MCF 10A (cell line): Measurements from ENCODE around the gene ANKRD44. TPM values are rescaled to one million over a fixed set of nuclear protein-coding genes. Genes with fewer than 3 reads are reported as not detected.

Experiments
- BruUV-seq: library from RNA; stranded (reverse); fragments of 400-500 nt; replicated peaks from 2 replicates; lab custom pipeline; 2021; lab: Mats Ljungman, UMichigan
- CTCF ChIA-PET: fragments of 300-600 bp; sonication (Branson Sonifier 250); formaldehyde crosslinking; extraction: SDS; loops from one replicate; lab custom pipeline; 2021; ENCODE audit warnings: antibody characterized with exemption, inconsistent platforms; lab: Yijun Ruan, JAX
- POLR2A ChIA-PET: fragments of 300-600, 350-650 bp; sonication (Branson Sonifier 250); formaldehyde crosslinking; extraction: SDS; loops from one replicate; lab custom pipeline; 2020; ENCODE audit warnings: antibody characterized with exemption, inconsistent platforms; lab: Yijun Ruan, JAX
- DNase-seq: peaks from one replicate; pipeline ENCODE4 v3.0.0-alpha.2; 2018; ENCODE audit not compliant: unreplicated experiment
- H3K27ac Mint-ChIP-seq: one replicate; pipeline ENCODE4 v1.8.0; 2022; ENCODE audit warnings: mild to moderate bottlenecking, low read depth, mixed read lengths; ENCODE audit not compliant: unreplicated experiment
- H3K27me3 Mint-ChIP-seq: one replicate; pipeline ENCODE4 v1.8.0; 2022; ENCODE audit warnings: mixed read lengths; ENCODE audit not compliant: insufficient read depth, unreplicated experiment
- H3K36me3 Mint-ChIP-seq: one replicate; pipeline ENCODE4 v1.8.0; 2022; ENCODE audit warnings: mild to moderate bottlenecking, moderate library complexity, mixed read lengths; ENCODE audit not compliant: insufficient read depth, unreplicated experiment
- H3K4me1 Mint-ChIP-seq: one replicate; pipeline ENCODE4 v1.8.0; 2022; ENCODE audit warnings: mixed read lengths; ENCODE audit not compliant: insufficient read depth, unreplicated experiment
- H3K4me3 Mint-ChIP-seq: one replicate; pipeline ENCODE4 v1.8.0; 2022; ENCODE audit warnings: mild to moderate bottlenecking, moderate library complexity, mixed read lengths; ENCODE audit not compliant: unreplicated experiment
- H3K9me3 Mint-ChIP-seq: one replicate; pipeline ENCODE4 v1.8.0; 2022; ENCODE audit warnings: mixed read lengths; ENCODE audit not compliant: unreplicated experiment
- intact Hi-C: fragments of 100-400 bp; cut with micrococcal nuclease; formaldehyde crosslinking; loops from 2 replicates; pipeline ENCODE4 v1.14.1; 2022
- total RNA-seq: library from RNA; stranded (reverse); gene quantifications from 2 replicates; pipeline ENCODE4 v1.2.3, GENCODE V29; 2022
- TF ChIP-seq, protein P1 (sequence below): fragments of 200-600 bp; IDR thresholded peaks from one replicate; pipeline ENCODE4 v1.8.0; 2022; ENCODE audit warnings: antibody characterized with exemption, mild to moderate bottlenecking; ENCODE audit not compliant: unreplicated experiment

The ANKRD44 gene
- total RNA-seq, 1 experiment from 2014 or later: 6.9 TPM

- Mint-ChIP-seq H3K36me3 (no peaks in the 10 kb centered on the region), H3K9me3 (peaks cover 8% of the 10 kb centered on the region), H3K4me1 (no peaks in the 10 kb centered on the region), H3K27ac (no peak overlapping the region), H3K27me3 (no peaks in the 10 kb centered on the region), H3K4me3 (no peak overlapping the region)
- BruUV-seq: no TSS peak
- intact Hi-C loops: no loop called here
- TF ChIP-seq, protein P1, sequence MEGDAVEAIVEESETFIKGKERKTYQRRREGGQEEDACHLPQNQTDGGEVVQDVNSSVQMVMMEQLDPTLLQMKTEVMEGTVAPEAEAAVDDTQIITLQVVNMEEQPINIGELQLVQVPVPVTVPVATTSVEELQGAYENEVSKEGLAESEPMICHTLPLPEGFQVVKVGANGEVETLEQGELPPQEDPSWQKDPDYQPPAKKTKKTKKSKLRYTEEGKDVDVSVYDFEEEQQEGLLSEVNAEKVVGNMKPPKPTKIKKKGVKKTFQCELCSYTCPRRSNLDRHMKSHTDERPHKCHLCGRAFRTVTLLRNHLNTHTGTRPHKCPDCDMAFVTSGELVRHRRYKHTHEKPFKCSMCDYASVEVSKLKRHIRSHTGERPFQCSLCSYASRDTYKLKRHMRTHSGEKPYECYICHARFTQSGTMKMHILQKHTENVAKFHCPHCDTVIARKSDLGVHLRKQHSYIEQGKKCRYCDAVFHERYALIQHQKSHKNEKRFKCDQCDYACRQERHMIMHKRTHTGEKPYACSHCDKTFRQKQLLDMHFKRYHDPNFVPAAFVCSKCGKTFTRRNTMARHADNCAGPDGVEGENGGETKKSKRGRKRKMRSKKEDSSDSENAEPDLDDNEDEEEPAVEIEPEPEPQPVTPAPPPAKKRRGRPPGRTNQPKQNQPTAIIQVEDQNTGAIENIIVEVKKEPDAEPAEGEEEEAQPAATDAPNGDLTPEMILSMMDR: no peak
- CTCF ChIA-PET: no interaction called here
- POLR2A ChIA-PET: no interaction called here
- DNase-seq: no peak
Observed at GRCh38 chr2:196967775-196968174, 342.8 kb downstream of the ANKRD44 start.

GRCh38 chr2:196967116-196967515 is 343.5 kb downstream of the ANKRD44 start:
- BruUV-seq: no TSS peak
- intact Hi-C loops: no loop called here
- no peak for DNase-seq
- POLR2A ChIA-PET: no interaction called here
- H3K4me1 Mint-ChIP-seq: no peaks in the 10 kb centered on the region
- H3K9me3 Mint-ChIP-seq: peaks cover 8% of the 10 kb centered on the region
- no peak overlapping the region for H3K27ac Mint-ChIP-seq
- H3K27me3 Mint-ChIP-seq: no peaks in the 10 kb centered on the region
- CTCF ChIA-PET: no interaction called here
- H3K36me3 Mint-ChIP-seq: no peaks in the 10 kb centered on the region
- no peak overlapping the region for H3K4me3 Mint-ChIP-seq
- TF ChIP-seq, protein P1: no peak

- POLR2A ChIA-PET: no interaction called here
- no peak overlapping the region for H3K27ac Mint-ChIP-seq
Observed at GRCh38 chr2:196966061-196966460, 344.5 kb downstream of the ANKRD44 start.

DNA sequence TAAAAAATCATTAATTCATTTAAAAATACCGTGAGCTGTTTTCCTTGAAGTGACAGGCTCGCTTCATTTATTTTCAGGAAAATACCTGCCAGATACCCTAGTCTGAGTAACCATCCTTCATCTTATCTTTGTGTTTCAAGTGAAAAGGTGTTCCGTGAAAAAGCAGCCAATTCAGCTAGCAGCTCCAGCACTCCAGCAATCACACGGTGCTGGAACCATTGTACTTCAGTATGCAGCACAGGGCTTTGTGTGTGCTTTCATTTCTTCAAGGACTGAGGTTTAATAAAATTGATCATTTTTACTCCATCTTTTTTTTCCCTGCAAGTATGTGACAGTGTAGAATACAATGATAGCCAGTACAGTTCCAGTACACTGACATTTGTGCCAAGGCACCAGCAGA is 344.9 kb downstream of the ANKRD44 start:
- Mint-ChIP-seq H3K9me3 (peaks cover 8% of the 10 kb centered on the region), H3K4me1 (no peaks in the 10 kb centered on the region), H3K27me3 (no peaks in the 10 kb centered on the region), H3K27ac (no peak overlapping the region), H3K36me3 (no peaks in the 10 kb centered on the region), H3K4me3 (no peak overlapping the region)
- no peak for DNase-seq
- ChIA-PET POLR2A (no interaction called here), CTCF (interaction anchor here (0.6 kb wide), 2 partner anchors 225 to 478 kb away, joined by 3 to 4 read pairs; no protein-coding TSS in a partner anchor)
- intact Hi-C loops: no loop called here
- BruUV-seq: no TSS peak
- TF ChIP-seq, protein P1: no peak

More at GRCh38 chr2:196966061-196966460, 344.5 kb downstream of the ANKRD44 start:
- no peaks in the 10 kb centered on the region for H3K4me1 Mint-ChIP-seq
- no peaks in the 10 kb centered on the region for H3K27me3 Mint-ChIP-seq
- BruUV-seq: no TSS peak
- intact Hi-C loops: no loop called here
- TF ChIP-seq, protein P1: no peak
- no peak for DNase-seq
- H3K36me3 Mint-ChIP-seq: no peaks in the 10 kb centered on the region
- no peak overlapping the region for H3K4me3 Mint-ChIP-seq
- CTCF ChIA-PET: interaction anchor here (0.6 kb wide), 2 partner anchors 225 to 479 kb away, joined by 3 to 4 read pairs; no protein-coding TSS in a partner anchor
- H3K9me3 Mint-ChIP-seq: peaks cover 8% of the 10 kb centered on the region
